Stimulated activated CD4-positive, alpha-beta T cell treated with anti-CD3 and anti-CD28 coated beads, Interleukin-15, amount 100 ng/mL, for 24 hours (primary cell): ENCODE data around the gene TAAR5.
"Not testable (repeated sequence)": the region's sequence is repeated elsewhere in the genome, so short reads cannot be mapped to it uniquely, and the experiment has no call there.

Experiments
- DNase-seq: peaks from one replicate; pipeline ENCODE4 v3.0.0-alpha.2; 2020

TAAR5 gene, protein sequence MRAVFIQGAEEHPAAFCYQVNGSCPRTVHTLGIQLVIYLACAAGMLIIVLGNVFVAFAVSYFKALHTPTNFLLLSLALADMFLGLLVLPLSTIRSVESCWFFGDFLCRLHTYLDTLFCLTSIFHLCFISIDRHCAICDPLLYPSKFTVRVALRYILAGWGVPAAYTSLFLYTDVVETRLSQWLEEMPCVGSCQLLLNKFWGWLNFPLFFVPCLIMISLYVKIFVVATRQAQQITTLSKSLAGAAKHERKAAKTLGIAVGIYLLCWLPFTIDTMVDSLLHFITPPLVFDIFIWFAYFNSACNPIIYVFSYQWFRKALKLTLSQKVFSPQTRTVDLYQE

DNA sequence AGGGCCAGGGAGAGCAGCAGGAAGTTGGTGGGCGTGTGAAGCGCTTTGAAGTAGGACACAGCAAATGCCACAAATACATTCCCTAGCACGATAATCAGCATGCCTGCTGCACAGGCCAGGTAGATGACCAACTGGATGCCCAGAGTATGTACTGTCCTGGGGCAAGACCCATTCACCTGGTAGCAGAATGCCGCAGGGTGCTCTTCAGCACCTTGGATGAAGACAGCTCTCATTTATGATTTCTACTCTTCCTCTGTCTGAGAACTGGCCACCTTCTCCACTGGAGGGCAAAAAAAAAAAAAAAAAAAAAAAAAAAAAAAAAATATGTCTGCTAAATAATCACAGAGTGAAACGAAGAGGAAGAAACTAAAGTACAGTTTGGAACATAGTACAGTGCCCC, at the start of gene TAAR5:
Gene TAAR5, minus strand, starts transcription at position 288 of the 400 bp plus-strand sequence. Its CDS starts 55 bp downstream, at position 233.
- DNase-seq: no peak

DNA sequence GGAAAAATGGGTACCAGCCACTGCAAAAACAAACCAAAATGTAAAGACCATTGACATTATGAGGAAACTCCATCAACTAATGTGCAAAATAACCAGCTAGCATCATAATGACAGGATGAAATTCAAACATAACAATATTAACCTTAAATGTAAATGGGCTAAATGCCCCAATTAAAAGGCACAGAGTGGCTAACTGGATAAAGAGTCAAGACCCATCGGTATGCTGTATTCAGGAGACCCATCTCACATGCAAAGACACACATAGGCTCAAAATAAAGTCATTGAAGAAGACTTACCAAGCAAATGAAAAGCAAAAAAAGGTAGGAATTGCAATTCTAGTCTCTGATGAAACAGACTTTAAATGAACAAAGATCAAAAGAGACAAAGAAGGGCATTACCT, 47.6 kb upstream of the TAAR5 start:
- DNase-seq: not testable (repeated sequence)

DNA sequence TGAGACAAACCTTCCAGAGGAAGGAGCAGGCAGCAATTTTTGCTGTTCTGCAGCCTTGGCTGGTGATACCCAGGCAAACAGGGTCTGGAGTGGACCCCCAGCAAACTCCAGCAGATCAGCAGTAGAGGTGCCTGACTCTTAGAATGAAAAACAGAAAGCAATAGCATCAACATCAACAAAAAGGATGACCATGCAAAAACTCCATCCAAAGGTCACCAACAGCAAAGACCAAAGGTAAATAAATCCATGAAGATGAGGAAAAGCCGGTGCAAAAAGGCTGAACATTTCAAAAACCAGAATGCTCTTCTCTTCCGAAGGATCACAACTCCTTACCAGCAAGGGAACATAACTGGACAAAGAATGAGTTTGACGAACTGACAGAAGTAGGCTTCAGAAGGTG, 46.4 kb upstream of the TAAR5 start:
- not testable (repeated sequence) for DNase-seq

DNA sequence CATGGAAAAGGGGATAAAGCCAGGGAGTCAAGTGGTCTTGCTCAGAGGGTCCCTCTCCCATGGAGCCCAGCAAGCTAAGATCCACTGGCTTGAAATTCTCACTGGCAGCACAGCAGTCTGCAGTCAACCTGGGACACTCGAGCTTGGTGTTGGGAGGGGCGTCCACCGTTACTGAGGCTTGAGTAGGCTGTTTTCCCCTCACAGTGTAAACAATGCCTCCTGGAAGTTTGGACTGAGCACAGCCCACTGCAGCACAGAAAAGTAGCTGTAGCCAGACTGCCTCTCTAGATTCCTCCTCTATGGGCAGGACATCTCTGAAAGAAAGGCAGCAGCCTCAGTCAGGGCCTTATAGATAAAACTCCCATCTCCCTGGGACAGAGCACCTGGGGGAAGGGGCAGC, 45.7 kb upstream of the TAAR5 start:
- not testable (repeated sequence) for DNase-seq

DNA sequence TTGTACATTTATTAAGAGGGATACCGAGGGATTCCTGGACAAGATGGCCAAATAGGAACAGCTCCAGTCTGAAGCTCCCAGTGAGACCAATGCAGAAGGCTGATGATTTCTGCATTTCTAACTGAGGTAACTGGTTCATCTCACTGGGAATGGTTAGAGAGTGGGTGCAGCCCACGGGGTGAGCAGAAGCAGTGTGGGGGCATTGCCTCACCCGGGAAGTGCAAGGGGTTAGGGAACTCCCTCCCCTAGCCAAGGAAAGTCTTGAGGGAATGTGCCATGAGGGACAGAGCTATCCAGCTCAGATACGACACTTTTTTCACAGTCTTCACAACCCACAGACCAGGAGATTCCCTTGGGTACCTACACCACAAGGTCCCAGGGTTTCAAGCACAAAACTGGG, 45.3 kb upstream of the TAAR5 start:
- DNase-seq: no peak

DNA sequence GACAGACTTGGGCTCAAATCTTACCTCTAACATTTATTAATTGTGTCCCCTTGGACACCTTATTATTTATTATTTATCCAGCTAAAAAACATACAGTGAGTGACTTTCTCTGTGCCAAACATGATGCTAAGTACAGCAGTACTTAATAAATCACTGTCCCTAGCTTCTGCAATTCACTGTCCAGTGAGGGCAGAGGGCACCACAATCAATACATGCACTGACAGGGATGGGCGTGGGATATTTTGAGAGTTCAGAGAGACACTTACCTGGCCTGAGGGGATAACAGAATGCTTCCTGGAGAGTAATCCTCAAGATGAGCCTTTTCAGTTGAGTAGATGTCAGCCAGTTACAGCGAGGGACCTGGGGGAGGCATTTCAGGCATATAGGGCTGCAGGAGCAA, 43.8 kb upstream of the TAAR5 start:
- no peak for DNase-seq

DNA sequence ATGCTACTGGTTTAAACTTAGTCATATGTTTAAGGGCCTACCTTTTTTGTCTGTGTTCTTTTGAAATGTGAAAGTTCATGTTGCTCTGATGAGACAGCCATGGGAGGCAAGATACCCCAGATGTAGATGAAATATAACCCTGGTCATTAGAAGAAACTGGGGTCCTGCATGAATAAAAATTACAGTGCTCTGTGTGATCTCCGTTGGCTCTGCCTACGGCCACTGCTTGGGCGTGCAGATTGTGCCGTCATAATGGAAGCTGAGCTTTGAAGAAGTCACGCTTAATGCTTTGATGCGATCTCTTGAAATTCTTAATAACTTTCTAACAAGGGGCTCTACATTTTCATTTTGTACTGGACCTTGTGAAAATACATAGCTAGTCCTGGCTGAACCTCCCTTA, 34.6 kb upstream of the TAAR5 start, which contains the start of gene TAAR2:
Gene TAAR2, minus strand, starts transcription at position 101 of the 400 bp plus-strand sequence. Its CDS starts 0 bp downstream, at position 101.
- no peak for DNase-seq

DNA sequence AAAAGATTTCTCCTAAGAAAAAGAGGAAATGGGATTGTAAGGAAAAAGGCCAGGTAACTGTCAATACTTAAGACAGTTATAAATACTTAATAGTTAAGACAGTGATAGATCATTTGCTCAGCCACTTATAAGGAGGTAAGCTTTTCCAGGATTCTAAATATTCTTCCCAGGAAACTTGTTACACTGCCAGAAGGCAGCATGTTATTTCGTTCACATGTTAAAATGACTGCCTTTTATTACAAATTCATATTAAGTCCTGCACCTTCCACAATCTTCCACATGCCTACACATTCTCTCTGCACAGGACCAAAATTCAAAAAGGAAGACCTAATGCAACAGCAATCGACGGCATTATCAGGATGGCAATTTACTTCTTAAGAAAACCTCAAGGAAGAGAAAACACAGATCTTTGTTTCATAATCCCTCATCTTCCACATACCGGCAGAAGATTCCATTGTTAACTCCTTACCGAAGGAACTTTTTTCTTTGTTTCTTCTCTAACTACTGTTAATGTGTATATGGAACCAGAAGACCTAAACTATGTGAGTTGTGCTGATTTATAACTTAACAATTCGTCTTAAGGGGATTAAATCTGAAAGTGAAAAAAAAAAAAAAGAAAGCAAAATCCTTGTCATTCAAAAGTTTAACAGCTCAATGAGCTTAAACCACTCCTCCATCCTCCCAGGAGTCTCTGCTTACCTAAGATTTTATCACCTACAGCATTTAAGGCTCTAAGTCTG, 33.7 kb upstream of the TAAR5 start:
- no peak for DNase-seq

DNA sequence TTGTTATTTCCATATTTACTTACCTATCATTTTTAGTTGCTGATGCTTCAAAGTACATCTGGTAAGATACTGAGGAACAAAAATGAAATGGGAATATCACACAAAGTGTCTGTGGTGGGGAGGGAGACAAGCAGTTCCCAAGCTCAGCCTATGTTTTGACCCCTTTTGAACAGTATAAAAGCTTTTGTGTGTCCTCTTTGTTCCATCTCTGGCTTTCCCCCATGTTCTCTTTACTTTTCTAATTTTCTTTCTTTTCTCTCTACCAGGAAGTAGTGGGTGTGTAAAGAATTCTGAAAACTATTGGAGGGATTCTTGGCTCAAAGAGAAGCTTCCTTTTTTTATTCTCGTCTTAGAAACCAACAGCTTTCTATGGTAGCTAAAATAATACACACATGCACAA, 27.1 kb upstream of the TAAR5 start:
- DNase-seq: no peak

DNA sequence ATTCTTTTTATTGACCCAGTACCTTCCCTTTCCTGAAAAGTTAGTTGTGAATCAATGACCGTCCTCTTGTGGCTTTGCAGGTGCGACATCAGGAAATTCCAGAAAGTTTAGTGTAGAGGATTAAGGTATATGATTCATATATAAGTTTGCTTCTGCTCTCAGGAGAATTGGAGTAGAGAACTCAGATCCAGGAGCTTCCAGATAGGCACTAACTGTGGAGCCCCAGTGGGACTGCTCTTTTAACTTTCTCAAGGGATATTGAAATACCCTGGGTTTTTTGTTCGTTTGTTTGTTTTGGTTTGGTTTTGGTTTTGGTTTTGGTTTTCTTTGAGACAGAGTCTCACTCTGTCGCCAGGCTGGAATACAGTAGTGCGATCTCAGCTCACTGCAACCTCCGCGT, 25.0 kb upstream of the TAAR5 start:
- no peak for DNase-seq

DNA sequence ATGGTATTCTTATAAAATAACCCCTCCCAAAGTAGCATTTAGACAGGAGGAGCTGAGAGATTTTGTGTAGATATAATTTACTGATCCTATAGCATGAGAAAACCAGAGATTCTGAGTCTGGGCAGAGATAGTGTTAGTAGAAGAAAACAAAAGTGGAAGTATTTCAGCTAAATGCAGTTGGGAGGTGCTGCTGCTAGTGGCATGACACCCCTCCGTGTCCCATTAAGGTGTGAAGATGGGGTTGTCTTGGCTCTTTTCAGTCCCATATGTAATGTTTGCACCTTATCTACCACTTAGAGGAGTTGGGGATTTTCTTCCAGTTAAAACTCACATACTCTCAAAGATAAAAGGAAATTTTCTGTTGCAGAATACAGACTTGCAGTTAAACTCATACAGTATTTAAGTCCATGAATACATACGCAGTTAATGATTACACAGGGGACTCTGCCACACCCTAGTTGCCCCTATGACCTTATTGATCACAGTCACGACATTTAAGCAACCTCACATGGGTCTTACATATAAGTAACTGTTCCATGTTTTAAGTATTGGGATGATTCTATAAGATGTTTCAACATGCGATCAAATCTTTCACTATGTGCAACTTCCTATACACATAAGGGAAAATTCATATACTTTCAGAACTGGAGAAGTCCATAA, 23.0 kb upstream of the TAAR5 start:
- DNase-seq: no peak

DNA sequence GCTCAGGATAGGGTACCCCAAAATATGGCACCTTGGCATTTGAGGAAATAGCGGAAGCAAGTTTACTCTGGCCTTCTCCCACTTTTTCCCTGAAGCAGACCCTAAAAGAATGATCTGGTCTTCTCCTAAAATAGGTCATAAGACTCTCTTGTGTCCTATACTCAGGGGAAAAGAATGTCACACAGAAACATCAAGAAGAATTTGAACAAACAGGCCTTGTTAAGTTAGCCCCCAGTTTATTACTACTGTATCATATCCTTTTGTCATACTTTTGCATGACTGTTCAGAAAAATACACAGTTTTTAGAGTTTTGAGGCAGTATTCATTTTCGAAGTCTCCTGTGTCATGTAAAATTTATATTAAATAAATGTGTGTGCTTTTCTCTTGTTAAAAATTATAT, 22.1 kb upstream of the TAAR5 start:
- DNase-seq: no peak

DNA sequence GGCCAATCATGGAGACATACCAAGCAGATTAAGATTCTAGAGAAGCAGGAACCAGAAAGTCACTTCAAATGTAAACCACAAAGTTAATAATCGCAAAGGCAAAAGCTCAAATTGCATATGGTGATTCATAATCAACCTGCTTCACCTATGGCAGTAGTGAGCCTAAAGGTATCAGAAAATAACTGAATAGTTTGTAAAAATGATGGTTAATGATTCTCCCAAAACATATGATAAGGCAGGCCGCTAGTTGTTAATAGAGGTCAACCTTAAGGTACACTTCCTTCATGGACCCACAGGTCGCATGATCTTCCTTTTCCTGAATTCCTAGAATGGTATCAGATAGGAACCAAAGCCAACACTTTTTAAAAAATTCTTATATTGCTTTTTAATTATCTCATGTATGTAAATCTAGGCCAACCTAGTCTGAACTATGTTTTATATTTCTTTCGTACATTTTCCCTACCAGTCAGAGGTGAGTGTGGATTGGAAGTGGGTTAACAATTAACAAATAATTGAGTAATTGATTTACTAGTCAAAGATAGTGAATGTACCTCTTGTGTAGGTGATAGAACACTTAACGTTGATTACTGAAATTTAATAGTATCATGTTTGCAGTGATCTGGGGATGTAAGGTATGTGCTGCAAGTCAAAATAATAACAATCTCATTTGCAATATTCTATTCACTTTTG, 18.1 kb upstream of the TAAR5 start:
- DNase-seq: no peak

DNA sequence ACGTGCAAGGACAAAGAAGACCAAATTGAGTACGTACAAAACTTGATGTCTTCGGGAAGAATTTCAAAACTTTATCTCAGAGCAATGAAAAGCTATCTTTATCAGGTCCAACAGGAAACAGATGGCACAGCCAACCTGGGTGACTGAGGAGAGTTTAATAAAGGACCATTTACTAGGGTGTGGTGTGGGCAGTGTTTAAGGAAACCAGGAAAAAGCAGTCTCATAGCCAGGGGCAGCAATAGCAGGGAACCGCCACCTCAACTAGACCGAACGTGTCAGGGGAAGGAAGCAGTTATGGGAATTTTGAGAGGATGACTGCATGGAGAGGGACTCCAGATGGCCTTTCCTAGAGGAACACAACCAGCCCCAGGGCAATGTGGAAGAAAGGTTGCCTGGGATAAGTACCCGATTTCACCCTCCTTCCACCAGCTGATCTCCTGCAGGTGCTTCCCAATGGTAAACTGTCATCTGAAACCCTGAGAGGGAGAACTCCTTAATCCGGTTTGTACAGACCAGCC, 15.2 kb upstream of the TAAR5 start:
- no peak for DNase-seq

DNA sequence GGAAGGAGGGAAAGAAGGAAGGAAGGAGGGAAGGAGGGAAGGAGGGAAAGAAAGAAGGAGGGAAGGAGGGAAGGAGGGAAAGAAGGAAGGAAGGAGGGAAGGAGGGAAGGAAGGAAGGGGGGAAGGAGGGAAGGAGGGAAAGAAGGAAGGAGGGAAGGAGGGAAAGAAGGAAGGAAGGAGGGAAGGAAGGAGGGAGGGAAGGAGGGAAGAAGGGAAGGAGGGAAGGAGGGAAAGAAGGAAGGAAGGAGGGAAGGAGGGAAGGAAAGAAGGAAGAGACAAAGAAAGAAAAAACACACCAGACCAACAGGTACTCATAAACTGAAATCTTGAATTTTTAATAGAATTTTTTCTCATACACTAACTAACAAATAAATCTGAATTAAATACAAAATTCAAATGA, 11.4 kb upstream of the TAAR5 start:
- not testable (repeated sequence) for DNase-seq

DNA sequence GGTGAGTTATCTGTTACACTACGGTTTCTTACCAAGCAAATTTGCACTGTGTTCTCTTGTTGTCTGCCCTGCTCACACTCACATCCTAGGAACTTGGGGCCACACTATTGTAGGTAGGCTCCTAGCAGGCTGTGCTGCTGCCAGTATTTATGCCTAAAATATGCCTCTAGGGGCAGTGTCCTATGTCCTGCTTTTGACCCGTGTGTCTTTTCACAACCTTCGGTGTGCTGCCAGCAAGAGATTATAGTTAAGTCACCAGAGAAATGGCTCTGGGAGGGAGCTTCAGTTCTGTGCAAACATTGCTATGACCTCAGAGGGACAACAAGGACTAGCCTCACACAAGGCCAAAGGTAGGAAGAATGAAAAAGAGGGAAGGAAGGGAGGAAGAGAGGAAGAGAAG, 8.9 kb upstream of the TAAR5 start:
- DNase-seq: no peak

DNA sequence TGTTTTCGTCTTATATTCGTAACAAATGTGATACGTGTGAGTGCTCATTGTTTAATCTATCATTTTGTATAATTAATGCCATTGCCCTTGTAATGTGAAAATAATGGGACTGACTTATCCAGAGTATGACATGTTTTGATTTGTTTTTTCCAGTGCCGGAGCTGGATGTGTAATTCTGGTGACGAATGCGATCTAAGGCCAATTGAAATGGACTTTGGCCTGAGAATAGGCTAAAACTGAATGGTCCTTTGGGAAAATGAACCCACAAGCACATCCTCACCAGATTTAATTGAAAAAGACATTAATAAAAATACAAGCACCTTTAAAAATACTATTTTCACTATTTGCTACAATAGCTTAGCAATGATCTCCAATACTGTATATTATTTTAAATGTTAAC, 6.7 kb upstream of the TAAR5 start:
- no peak for DNase-seq

DNA sequence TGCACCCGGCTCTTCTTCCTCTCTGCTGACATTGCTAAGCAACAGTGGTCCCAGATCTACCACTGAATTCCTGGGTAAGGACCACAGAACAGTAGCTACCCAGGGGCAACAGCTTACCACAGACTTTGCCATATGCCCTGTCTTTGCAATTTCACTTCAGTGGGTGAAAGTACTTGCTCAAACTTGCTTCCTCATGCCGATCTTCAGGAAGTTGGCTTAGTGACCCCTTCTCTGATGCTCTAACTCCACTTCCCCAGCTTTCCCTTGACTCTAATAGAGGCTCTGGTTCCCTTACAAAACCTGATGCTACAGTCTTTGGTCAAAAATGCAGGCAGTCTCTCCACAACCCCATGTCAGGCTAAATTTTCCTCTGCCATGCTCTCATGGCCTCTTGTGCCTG, 3.3 kb upstream of the TAAR5 start:
- DNase-seq: no peak

DNA sequence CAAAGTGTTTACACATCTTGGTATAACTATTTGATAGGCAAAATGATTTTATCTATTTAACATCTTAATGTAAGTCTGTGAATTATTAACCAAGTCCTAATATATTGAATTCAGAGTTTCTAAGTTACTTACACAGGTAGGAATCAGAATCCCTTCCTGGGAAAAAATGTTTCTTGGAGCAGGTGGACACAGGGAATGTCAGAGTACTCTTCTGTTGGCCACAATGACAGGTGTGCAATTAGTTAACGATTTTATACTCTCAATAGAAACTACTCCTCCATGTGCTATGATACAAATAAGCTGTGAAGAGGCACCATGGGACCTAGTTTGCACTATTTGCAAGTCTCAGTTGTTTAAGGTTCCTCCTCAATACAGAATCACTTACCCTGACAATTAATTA, 821 bp upstream of the TAAR5 start:
- DNase-seq: no peak

DNA sequence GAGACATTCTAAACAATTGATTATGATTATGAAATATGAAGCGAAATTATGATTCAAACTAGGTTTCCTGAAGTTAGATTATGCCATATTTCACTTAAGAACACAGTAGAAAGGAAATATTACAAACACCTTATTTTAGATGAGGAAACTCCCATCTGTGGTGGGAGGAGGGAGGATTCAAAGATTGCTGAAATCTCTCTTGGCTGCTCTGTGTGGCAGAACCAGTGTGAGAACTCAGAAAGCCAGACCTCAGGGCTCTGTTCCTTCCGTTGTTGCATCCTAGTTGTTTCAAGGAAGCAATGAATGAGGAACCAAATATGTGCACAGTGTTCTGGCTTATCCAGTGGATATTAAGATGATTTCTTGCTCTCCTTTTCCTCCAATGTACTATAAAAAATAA, 2.1 kb downstream of the TAAR5 start:
- no peak for DNase-seq

DNA sequence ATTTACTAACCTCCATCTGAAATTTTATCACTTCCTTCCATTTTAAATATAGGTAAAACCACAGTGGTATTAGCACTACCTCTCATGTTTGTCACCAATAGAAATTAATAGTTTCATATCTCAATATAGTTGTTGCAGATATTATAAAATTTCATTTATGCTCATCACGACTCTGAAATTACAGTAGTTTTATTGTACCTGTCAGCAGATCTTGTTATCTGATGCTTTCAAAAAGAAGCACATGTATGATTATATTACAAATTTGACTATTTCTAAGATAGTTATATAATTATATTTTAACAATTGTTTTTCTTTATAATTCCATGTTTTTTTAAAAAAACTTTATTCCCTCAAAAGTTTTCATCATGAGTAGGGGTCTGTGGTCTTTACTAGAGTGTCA, 4.8 kb downstream of the TAAR5 start:
- no peak for DNase-seq

DNA sequence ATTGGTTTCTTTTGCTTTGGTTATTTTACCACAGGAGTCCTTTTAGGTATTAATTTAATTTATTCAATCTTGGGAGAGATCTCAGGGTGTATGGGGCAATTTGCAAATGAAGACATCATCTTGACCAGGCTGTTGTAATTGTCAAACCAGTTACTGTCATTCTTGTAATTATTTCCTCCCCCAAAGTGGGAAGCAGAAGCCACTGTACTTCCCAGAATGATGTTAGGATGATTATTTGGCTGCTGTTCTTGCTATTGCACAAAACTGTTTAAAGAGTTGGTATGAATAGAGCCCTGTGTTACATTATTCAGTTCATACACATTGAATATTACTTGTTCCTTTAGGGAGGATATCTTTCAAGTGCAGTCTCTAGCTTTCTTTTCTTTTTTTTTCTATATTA, 17.8 kb downstream of the TAAR5 start:
- DNase-seq: no peak

DNA sequence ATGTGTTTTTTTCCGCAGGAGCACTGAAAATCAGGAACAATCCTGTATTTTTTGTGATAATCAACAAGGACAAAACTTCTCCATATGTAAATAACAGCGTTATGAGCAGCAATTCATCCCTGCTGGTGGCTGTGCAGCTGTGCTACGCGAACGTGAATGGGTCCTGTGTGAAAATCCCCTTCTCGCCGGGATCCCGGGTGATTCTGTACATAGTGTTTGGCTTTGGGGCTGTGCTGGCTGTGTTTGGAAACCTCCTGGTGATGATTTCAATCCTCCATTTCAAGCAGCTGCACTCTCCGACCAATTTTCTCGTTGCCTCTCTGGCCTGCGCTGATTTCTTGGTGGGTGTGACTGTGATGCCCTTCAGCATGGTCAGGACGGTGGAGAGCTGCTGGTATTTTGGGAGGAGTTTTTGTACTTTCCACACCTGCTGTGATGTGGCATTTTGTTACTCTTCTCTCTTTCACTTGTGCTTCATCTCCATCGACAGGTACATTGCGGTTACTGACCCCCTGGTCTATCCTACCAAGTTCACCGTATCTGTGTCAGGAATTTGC, 19.2 kb downstream of the TAAR5 start, which contains the start of gene TAAR6:
Gene TAAR6, plus strand, starts transcription at position 102 of the 557 bp plus-strand sequence. Its CDS starts 0 bp downstream, at position 102.
- DNase-seq: no peak
